HG03135 (cell line): ENCODE data around the gene IL4R.
"Not testable (repeated sequence)": the region's sequence is repeated elsewhere in the genome, so short reads cannot be mapped to it uniquely, and the experiment has no call there.

Experiments used
- ATAC-seq: cut with Tn5 transposase; IDR thresholded peaks from one replicate; pipeline ENCODE4 v1.9.1; 2021; ENCODE audit warnings: mild to moderate bottlenecking, moderate library complexity; ENCODE audit not compliant: unreplicated experiment

The IL4R gene

DNA sequence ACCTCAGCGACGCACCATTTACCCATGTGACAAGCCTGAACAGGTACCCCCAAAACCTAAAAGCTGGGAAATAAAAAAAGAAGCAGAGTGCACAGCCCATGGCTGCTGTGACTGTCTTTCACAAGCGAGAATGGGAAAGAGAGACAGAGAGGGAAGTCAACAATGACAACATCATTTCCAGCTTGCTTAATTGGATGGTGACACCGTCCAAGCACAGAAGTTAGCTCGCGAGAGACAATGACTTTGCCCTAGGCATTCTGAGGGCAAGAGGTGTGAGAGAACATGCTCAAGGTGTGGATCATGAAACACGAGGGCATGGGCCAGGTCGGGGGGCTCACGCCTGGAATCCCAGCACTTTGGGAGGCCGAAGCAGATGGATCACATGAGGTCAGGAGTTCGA is 25.9 kb upstream of the IL4R start:
- no peak for ATAC-seq

DNA sequence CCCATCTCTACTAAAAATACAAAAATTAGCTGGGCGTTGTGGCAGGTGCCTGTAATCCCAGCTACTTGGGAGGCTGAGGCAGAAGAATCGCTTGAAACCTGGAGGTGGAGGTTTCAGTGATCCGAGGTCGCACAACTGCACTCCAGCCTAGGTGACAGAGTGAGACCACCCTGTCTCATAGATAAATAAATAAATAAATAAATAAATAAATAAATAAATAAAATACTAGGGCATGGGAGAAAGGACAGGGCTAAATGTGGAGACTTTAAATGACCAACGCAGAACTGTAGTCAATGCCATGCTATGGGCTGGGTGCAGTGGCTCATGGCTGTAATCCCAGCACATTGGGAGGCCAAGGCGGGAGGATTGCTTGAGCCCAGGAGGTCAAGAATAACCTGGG is 25.5 kb upstream of the IL4R start:
- ATAC-seq, result not testable (repeated sequence)

DNA sequence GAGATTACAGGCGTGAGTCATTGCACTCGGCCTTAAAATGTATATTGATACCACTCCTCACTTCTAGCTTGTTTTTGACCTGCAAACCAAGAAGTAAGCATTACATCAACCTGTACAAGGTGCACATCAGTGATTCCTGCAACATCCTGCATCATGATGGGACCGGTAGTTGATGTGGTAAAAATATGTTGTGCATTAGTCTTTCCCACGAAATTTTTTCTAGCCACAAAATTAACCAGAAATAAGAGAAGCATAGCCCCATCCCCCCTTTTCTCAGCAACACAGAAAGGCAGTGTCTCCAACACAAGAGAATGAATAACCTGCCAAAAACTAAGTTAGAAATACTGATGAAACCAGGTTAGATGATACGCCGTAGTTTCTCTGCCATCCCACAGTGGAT is 24.1 kb upstream of the IL4R start:
- ATAC-seq, result no peak

DNA sequence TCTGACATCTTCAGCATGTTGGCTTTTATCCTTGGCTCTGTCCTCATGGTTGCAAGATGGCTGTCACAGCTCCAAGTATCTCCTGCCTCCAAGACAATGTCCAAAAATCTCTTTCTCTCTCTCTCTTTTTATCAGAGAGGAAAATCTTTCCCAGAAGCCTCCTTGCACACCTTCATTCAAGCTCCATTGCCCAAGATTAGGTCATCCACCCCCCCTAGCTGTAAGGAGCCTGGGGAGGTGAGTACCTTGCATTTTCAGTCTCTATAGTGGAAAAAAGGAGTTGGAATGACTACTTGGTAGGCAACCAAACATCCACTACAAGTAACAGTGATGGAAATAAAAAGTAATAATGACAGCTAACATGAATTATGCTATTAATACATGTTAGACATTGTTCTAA is 23.2 kb upstream of the IL4R start:
- ATAC-seq, result no peak

DNA sequence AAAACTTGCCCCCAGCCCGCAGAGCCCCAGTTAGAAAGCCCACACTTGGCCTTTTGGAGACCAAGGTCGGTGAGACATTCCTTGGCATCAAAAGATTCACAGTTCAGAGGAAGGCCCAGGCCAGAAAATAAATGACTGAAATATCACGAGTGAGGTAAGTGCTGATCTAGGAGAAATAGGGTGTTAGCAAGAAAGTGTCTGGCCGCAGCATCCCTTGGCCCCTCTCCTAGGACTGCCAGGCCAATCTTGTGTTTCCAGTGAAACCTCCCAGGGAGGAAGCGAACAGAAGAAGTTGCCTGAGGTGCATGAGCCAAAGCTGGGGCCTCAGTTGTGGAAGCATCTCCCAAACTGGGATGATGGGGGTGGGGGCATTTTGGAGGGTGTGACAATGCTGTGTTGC is 22.7 kb upstream of the IL4R start:
- no peak for ATAC-seq

DNA sequence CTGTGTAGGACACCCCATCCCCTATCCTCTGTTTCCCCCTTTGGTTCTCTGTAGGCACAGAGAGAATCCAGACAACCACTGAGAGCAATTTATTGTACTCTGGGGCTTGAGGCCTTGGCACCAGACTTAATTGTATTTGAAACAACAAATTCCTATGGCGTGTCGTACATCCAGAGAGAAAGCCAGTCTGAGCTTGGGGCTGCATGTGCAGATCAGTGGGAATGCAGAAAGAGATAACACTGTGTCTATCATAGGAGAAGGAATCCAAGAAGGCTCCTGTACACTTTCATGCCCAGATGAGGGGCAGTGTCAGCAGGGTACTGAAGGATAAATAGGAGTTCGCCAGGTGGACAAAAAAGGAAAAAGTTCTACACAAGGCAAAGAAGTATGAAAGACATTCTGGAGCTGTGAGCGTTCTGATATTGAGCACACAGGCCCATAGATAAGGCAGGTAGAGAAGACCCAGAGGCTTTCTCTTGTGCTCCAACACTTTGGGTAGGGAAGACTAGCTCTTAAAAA is 22.0 kb upstream of the IL4R start:
- ATAC-seq, result no peak

DNA sequence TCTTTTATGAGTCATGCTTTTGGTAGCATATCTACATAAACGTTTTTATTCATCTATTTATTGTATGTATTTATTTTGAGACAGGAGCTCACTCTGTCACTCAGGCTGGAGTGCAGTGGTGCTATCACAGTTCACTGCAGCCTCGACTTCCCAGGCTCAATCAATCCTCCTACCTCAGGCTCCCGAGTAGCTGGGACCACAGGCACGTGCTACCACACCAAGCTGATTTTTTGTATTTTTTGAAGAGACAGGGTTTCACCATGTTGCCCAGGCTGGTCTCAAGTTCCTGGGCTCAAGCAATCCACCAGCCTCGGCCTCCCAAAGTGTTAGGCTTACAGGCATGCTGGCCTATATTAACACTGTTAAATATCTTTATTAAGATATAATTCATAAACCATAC is 20.4 kb upstream of the IL4R start:
- ATAC-seq, result no peak

DNA sequence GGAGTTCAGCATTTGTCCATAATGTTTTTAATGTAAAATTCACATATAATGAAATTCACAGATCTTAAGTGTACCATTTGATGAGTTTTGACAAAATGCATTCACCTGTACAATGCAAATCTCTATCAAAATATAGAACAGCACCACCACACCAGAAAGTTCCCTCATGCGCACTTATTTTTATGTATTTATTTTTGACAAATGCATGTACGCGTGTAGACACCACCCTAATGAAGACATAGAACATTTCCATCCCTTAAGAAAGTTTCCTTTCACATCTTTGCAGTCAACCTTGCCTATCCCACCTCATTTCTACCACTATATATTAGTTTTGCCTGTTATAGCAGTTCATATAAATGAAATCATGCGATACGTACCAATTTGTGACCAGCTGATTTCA is 15.6 kb upstream of the IL4R start:
- ATAC-seq, result no peak

DNA sequence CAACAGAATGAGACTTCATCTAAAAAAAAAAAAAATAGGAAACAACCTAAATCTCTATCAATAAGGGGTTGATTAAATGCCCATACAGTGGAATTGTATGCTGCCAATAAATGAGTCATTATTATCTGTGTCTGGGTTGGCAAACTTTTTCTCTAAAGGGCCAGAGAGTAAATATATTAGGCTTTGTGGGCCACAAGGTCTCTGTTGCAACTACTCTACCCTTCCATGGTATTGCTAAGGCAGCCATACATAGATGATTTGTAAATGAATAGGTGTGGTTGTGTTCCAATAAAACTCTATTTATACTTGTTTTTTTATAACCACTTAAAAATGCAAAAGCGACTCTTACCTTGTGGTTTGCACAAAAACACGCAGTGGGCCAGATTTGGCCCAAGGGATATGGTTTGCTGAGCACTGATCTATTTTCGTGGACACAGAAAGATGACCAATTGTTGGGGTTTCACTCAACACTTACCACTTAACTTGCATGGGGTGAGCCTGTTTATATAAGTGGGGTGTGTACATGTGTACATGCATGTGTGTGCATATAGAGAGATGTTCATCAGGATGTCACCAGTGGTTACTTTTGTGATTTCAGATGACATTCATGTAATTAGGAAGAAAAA is 12.4 kb upstream of the IL4R start:
- peak; percentile 49 for ATAC-seq

DNA sequence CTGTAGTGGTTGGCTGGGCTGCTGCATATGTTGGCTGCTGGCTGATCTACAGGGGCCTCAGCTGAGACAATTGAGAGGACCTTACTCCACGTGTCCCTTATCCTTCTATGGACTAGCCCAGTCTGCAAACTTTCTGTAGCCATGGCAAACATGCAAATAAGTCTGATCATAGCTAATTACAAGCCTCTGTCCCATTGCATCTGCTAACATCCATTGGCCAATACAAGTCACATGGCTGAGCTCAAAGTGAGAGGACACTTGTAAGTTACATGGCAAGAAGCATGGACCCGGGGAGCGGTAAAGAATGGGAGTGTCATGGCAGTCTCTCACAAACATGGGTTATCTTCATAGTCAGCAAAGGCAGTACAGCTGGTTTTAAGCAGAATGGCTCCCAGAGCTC is 11.6 kb upstream of the IL4R start:
- ATAC-seq, result no peak

DNA sequence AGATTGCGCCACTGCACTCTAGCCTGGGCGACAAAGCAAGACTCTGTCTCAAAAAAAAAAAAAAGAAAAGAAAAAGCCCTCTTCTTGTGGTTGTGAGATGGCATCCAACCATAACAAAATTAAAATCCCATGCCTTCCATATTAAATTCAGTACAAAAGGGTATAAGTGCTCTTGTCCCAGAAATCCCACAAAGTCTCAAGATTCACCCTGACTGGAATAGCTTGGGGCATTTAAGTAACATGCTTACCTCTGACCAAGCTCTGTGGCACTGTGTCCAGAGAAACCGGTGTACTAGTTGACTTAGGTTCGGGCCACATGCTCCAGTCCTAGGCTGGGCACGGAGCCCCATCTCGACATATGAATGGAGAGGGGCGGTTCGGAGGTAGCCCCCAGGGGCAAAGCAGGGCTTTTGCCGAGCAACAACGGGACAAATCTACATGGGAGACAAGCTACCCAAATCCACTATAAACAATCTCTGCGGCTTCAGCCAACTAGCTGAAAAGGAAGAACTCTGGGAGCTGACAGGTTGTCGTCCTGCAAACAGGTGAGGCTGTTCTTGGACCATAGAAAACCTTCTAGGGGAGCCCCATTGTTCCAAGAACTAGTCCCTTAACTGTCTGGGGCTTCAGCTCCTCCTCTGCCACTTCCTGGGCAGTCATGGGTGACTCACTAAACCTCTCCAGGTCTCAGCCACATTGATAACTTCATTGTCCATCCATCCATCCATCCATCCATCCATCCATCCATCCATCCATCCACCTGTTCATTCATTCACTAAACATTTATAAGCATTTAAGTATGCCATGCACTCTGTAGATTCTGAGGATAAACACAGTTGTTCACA is 10.3 kb upstream of the IL4R start:
- ATAC-seq, result no peak

DNA sequence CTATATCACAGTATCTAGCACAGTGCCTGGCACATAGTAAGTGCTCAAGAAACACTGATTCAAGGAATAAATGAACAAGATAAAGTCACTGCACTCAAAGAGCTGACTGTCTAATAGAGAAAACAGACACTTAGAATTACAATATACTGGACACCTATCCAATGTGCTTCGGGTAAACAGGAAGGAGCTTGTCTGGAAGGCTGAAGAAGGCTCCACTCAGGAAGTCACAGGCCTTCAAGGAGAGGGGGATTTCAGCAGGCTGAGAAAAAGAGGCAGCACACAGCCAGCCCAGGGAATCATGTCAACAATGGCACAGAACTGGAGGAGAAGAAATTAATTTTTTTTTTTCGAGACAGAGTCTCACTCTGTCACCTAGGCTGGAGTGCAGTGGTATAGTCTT is 9.7 kb upstream of the IL4R start:
- ATAC-seq, result no peak

DNA sequence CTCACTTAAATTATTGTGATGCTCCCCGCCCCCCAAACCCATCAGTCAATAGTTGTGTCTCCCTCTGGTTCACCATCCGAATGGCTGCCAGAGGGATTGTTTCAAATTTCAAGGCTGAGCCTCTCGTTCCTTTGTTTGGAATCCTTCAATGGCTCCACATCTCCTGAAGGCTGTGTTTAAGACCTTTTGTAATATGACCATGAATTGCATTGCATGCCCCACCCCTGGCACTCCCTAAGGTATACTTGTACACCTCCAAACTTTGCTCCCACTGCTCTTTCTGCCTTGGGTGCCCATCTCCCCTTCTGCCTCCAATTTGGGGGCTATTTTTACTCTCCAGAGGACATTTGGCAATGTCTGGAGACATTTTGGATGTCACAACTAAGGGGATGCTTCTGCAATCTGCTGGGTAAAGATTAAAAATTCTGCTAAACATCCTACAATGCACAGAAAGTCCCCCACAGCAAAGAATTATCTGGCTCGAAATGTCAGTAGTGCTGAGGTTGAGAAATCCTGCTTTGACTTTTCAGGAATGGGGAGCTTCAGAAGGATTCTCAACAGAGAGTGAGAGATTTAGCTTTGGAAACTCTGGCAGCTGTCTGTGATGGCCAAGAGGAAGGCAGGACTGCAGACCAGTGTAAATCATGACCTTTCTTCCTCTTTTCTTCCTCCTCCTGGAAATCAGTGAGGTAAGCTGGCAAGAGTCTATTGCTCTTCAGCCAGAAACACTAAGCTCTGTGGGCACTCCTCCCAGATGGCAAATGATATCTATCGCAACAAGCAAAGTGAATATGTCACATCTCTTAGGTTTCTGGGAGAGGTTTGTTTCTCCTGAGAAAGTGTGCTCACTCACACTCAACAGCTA is 8.7 kb upstream of the IL4R start:
- no peak for ATAC-seq

DNA sequence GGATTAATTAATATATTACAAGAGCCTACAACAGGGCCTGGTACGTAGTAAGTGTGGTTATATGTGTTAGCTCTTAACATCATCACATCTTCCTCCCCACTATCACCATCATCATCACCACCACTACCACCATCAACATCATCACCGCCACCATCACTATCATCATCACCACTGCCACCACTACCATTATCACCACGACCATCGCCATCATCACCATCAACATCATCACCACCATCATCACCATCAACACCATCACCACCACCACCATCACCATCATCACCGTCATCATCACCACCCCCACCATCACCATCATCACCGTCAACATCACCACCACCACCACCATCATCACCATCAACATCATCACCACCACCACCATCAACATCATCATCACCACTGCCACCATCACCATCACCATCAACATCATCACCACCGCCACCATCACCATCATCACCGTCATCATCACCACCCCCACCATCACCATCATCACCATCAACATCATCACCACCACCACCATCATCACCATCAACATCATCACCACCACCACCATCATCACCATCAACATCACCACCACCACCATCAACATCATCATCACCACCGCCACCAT is 7.8 kb upstream of the IL4R start:
- ATAC-seq, result no peak

DNA sequence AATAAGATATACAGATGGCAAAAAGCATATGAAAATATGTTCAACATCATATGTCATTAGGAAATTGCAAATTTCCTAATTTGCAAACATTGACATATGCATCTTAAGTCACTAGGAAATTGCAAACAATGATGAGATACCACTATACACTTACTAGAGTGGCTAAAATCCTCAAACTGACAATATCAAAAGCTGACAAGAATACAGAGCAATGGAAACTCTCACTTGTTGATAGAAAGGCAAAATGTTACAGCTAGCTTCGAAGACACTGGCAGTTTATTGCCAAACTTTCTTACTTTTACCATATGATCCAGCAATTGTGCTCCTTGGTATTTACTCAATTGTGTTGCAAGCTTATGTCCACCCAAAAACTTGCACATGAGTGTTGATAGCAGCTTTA is 5.0 kb upstream of the IL4R start:
- ATAC-seq, result no peak

DNA sequence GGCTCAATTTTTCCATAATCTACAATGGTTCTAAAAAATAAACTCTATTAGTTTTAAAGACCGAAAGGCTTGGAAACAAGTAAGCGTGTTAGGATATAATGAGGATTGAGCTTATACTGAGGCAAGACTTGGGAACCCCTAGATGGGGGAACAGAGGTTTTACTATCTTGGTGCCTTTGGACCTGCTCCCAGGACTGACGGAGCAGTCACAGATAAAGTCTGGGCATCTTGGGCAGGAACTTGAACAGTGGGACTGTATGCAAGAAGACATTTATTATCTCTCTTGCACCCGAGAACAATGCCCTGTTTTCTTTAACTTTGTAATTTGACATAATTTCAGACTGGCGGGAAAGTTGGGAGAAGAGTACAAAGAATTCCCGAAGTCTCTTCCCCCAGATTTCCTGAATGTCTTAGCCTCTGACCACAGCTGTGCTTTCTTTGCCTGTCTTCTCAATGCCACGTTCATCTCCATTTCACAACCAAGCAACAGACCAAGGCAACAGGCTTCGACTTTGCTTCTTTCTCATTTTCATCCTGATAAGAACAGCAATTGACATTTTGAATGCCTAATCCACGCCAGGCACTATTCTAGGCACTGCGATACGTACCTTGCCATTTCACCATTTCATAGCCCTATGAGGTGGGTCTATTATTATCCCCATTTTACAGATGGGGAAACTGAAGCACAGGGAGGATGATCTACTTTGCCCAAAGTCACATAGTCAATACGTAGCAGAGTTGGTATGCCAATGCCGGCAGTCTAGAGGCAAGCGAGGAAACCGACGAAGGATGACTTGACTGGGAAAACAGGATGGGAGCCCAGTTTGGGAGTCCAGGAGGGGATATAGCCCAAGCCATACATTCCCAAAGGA is 3.0 kb upstream of the IL4R start:
- no peak for ATAC-seq

DNA sequence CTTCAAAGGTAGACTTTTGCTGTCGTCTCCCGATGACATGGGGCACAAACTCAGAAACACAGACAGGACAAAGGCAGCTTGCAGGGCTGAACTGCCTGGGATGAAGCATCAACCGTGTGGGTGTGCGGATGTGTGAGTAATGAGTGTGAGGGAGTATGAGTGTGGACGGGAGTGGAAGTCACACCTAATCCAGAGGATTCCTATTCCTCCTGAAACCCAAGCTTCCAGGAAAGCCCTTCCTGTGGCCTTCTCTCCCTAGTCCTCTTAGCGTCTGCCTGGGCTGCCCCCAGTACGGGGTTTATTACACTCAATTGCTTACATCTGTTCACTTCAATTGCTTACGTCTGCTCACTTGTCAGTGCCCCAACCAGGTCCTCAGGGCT is 2.3 kb upstream of the IL4R start:
- ATAC-seq, result no peak

DNA sequence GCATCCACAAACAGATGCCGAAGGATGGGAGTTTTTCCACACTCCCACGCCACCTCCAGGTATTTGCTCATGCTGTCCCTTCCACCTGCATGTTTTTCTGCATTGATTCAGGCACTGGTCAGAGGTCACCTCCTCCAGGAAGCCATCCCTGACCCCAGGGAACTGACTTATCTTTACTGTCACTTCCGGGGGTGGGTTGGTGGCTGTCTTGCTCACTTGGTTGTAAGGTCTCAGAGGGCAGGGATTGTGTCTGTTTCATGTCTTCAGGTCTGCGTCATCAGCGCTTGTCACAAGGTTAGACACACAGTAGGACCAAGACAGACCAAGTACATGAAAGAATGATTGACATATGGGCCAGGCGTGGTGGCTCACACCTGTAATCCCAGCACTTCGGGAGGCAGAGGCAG is 1.9 kb upstream of the IL4R start:
- no peak for ATAC-seq

DNA sequence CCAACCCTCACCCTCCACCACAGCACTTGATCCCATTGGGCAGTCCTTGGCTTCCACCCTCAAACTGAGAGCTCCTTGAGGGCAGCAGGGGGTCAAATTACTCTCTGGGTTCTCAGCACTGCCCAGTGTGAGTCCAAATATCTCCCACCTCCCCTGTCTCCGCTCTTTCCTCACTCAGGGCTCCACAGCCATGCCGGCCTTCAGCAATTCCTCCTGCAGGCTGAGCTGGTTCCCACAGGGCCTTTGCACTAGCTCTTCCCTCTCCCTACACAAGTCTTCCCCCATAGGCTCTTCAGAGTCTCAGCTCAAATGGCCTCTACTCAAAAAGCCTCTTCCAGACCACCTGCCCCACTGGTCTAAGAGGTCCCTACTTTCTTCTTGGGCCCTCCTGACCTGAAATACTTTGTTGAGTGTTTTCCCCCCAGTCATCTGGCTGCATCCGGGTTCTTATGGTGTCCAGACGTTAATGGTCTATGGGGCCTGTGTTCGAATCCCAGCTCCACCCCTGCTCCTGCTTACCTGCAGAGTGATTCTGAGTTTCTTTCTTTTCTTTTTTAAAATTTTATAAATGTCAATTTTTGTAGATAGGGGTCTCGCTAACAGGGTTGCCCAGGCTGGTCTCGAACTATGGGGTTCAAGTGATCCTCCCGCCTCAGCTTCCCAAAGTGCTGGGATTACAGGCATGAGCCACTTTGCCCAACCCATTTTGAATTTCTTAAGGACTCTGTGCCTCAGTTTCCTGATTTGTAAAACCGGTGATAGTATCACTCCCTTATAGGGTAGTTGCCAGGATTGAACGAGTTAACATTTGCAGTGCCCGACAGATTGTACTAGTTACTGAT is 973 bp upstream of the IL4R start:
- no peak for ATAC-seq
